Measurements from ENCODE around the gene KCNRG.
"Not testable (repeated sequence)": the region's sequence is repeated elsewhere in the genome, so short reads cannot be mapped to it uniquely, and the experiment has no call there.

KCNRG gene, protein sequence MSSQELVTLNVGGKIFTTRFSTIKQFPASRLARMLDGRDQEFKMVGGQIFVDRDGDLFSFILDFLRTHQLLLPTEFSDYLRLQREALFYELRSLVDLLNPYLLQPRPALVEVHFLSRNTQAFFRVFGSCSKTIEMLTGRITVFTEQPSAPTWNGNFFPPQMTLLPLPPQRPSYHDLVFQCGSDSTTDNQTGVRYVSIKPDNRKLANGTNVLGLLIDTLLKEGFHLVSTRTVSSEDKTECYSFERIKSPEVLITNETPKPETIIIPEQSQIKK

DNA sequence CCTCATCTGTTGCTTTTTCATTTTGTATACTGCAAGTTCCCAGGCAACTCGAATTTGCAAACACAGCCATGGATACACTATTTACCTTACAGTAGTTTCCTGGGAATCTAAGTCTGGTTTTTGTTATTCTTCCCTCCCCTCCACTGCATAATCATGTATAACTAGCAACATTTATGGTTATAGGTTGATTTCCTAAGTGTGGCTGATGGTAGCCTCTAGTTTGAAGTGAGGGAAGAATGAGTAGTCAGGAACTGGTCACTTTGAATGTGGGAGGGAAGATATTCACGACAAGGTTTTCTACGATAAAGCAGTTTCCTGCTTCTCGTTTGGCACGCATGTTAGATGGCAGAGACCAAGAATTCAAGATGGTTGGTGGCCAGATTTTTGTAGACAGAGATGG, at the start of gene KCNRG:
KCNRG (plus strand) TSS at position 187 of the 400 bp plus-strand sequence; CDS start at position 237, 50 bp downstream.
- DNase-seq (ENCODE audit: low read depth in 2 of 3, low spot score in 2 of 3), result no peak

DNA sequence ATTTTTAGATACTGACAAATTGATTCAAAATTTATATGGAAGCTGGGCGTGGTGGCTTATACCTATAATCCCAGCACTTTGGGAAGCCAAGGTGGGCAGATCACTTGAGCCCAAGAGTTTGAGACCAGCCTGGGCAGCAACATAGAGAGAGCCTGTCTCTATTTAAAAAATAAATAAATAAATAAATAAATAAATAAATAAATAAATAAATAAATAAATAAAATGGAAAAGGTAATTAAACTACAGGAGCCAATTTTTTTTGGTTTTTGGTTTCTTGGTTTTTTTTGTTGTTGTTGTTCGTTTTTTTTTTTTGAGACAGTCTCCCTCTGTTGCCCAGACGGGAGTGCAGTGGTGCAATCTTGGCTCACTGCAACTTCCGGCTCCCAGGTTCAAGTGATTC, 47.8 kb upstream of the KCNRG start:
- no peak for DNase-seq (ENCODE audit: low read depth in 2 of 3, low spot score in 2 of 3)

DNA sequence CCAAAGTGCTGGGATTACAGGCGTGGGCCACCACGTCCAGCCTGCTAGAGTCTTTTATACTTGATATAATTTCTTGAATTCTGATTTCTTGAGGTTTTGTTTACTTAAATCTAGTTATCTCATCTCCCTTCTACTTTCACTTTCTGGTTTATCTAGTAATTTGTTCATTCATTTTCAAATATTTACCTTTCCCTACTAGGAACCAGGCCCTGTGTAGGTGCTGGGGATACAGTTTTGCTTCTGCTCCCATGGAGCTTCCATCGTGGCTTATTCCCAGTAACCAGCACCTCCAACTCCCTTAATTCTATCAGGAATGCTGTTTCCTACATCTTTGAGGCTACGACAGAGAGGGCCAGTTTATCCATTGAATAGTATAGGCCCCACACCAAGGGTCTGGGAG, 42.5 kb upstream of the KCNRG start:
- DNase-seq (ENCODE audit: low read depth in 2 of 3, low spot score in 2 of 3), result no peak

DNA sequence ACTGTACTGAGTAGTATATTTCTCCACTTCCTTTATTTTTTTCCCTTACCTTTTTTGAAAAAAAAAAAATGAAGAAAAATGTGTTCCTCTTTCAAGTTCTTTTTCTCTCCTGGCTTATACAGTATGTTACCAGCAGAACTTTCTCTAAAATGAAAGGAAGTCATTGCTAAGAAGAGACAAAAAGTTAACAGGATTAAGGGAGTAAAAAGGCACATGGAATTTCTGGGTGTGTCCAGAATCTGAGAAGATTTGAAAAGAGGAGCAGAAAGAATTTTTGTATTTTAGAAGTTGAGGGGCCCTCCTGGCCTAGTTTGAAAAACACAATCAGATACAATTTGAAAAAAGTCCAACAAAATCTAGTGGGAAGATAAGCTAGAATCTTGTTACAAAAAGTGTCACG, 39.4 kb upstream of the KCNRG start:
- DNase-seq (ENCODE audit: low read depth in 2 of 3, low spot score in 2 of 3), result no peak

DNA sequence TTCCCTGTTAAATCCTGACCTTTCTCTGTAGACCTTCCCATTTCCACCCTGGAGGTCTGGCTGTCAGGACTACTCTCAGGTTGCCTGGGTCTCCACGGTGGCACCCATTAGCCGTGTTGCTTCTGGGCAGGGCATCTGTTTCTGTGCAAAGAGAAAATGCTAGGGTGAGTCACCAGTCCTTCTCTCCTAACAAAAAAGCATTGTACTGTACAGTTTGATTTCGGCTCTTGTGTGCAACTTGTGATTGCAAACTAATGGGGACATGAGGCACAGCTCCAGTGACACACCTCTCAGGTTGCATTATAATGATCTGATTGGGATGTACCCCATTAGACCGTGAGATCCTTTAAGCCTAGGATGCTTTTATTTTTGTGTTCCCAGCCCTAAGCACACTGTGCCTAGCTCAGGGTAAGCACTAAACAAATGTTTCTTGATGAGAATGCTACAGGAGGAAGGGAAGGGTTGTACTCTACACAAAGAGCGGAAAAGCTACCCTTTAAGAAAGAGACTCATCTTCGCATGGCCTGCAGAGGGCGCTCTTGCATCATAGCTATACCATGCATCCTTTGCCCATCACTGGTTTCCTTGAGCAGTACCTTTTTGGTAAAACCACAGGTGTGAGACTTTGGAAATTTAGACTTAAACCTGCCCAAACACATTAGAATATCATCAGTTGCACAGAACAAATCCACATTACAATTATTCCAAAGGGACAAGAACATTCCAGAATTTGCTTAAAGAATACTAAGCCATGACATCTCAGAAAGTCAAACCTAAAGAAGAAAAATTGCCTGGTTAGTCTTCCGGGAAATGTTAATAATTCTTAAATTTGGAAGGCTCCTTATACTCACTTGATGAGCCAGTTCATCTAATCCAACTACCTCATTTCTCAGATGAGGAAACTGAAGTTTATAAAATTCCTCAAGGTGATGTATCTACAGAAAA, 38.7 kb upstream of the KCNRG start:
- peak; percentile 23 to 55 (median 47) for DNase-seq (ENCODE audit: low read depth in 2 of 3, low spot score in 2 of 3)

DNA sequence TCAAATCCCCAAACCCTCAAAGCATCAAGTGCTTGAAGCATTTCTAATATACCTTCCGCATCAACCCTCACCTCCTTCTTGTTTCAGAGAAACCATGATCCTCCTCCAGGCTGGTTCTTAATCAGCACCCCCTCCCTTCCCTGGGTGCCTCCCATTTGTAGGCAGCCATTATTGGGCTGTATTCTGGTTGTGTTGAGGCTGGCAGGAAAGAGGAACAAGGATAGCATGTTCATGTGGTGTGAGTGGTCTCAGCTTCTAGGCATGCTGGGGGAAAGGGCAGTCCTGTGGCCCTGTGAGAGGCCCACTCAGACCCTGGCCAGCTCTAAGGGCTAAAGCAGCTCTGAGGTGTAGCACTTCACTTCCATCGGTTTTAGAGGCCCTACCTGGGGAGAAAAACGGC, 37.3 kb upstream of the KCNRG start:
- no peak for DNase-seq (ENCODE audit: low read depth in 2 of 3, low spot score in 2 of 3)

DNA sequence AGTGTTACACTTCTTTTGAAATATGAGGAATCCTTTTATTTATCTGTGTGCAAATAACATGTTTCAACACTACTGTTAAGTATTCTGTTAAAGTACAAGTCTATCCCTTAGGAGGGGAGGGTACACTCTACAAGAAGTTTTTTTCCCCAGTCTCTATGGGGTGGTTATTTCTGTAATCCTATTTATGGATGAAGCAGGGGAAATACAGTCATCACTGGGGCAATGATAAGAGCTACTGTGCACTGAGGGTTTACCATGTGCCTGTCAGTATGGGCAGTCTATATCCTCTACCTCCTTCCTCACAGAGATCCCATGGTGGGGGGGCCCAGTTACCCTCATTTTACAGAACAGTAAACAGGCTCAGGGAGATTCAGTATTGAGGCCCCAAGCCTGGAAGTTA, 35.0 kb upstream of the KCNRG start:
- no peak for DNase-seq (ENCODE audit: low read depth in 2 of 3, low spot score in 2 of 3)

DNA sequence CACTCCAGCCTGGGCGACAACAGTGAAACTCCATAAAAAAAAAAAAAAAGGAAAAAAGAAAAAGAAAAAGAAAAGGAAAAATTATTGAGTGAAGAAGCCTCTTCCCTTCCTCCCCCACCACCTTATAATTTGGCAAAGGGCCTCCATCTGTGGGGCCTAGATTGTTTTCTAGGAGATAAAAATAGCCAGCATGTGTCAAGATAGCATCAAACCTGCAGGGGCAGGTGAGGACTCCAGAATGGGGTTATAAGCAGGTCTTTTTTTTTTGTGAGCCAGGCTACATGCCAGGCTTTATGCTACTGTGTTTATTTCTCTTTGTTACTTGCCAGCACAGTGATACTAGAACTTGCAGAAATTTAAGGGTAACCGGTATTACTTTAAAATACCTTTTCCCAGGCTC, 30.1 kb upstream of the KCNRG start:
- DNase-seq (ENCODE audit: low read depth in 2 of 3, low spot score in 2 of 3), result no peak

DNA sequence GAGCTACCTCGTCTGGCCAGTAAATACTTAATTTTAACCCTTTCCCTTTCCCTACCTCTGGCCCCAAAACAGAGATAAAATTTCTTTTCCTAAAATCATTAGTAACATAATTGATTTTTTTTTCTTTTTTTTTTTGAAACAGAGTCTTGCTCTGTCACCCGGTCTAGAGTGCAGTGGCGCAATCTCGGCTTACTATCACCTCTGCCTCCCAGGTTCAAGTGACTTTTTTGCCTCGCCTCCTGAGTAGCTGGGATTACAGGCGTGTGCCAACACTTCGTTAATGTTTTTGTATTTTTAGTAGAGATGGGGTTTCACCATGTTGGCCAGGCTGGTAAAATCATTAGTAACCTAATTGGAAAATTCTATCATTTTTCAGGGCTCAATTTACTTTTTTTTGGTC, 28.8 kb upstream of the KCNRG start:
- DNase-seq (ENCODE audit: low read depth in 2 of 3, low spot score in 2 of 3), result no peak

DNA sequence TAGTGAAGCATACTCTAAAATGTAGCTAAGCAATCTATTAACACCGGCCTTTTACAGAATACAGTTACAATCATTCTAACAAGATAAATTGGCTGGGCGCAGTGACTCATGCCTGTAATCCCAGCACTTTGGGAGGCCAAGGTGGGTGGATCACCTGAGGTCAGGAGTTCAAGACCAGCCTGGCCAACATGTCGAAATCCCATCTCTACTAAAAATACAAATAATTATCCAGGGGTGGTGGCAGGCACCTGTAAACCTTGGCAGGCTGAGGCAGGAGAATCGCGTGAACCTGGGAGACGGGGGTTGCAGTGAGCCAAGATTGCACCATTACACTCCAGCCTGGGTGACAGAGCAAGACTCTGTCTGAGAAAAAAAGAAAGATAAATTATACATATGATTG, 24.6 kb upstream of the KCNRG start:
- DNase-seq (ENCODE audit: low read depth in 2 of 3, low spot score in 2 of 3), result not testable (repeated sequence)

DNA sequence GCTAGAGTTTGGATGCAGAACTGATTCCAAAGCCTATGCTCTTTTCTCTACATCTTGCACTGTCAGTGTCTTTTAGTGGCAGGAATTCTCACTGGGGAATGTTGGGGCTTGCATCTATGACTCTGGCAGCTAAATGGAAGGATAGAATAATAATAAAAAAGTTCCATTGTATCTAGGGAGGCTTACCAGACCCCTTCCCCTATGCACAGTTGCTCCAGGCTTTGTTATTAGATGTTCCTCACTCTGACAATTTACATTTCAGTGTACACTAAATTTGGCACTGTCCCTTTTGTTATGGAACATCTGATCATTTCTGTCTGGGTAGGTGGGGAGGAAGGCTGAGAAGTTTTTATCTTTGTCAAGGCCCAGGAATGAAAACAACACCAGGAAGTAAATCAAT, 22.1 kb upstream of the KCNRG start:
- DNase-seq (ENCODE audit: low read depth in 2 of 3, low spot score in 2 of 3), result no peak

DNA sequence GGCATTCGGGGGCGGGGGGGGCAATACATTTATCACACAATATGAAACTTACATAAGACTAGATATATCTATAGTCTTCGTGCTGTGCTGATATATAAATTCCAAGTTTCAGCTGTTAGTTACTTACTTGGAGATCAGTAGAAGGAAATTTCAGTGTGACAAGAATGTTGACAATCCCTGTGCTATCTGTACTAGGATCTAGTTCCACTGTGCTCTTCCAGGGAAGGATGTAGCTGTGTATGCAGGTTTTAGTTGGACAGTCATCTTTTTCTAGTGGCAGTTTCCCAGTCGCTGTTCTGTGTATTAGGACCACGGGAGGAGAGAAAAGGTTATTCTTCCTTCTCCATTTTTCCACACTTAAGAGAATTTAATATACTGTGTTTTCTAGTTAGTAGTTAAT, 21.6 kb upstream of the KCNRG start:
- no peak for DNase-seq (ENCODE audit: low read depth in 2 of 3, low spot score in 2 of 3)

DNA sequence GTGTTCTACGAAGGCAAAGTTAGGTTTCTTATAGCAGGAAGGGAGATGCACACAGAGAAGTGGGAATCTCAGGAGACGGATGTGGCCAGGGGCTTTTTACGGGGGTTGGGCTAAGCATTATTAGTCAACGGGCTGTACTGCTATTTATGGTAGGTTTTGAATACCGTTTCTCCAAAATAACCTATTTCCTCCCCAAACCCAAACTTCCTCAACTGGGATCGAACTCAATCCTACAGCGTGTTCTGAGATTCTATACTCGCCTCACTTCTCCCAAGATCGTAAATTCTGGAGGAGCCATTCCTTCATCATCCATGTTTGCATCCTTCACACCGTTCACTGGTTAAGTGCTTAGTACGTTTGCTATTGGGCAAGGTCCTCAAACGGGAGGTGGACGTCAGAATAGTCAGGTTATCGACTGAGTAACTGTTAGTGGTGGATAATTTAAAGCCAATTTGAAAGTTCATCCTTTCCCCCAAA, 19.6 kb upstream of the KCNRG start:
- DNase-seq (ENCODE audit: low read depth in 2 of 3, low spot score in 2 of 3), result no peak

DNA sequence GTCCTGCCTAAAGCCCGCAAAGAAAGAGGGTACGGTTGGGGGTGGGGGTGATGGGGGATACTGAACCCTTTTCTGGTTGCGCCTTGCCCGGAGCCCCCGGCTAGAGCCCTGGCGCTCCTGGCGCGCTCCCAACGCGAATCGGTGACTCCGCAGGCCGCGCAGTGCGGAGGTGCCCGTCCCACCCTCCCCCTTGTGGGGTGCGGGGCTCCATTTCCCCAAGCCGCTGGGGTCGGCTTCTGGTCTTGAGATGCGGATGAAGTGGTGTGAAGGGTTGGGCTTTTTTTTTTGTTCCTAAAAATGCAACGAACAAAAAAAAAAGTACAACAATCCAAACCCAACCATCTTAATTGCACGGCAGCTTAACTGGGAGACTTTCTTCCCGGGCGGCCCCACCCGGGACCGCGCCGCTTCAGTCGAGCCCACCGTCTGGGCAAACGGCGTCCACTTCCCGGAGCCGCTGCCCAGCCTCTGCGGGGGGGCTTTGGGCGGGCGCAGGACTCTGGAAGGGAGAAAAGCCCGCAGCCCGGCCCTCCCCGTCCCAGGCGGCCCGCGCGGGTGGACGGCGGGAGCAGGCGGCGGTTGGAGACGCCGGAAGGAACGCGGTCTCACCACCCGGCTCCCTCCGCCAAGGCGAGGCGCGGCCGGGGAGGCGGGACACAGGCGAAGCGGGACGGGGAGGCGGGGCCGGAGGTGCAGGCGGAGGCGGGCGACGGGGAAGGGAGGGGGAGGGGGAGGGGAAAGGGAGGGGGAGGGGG, 18.9 kb upstream of the KCNRG start:
- DNase-seq (ENCODE audit: low read depth in 2 of 3, low spot score in 2 of 3), result peak; percentile 58 to 66 (median 63)

DNA sequence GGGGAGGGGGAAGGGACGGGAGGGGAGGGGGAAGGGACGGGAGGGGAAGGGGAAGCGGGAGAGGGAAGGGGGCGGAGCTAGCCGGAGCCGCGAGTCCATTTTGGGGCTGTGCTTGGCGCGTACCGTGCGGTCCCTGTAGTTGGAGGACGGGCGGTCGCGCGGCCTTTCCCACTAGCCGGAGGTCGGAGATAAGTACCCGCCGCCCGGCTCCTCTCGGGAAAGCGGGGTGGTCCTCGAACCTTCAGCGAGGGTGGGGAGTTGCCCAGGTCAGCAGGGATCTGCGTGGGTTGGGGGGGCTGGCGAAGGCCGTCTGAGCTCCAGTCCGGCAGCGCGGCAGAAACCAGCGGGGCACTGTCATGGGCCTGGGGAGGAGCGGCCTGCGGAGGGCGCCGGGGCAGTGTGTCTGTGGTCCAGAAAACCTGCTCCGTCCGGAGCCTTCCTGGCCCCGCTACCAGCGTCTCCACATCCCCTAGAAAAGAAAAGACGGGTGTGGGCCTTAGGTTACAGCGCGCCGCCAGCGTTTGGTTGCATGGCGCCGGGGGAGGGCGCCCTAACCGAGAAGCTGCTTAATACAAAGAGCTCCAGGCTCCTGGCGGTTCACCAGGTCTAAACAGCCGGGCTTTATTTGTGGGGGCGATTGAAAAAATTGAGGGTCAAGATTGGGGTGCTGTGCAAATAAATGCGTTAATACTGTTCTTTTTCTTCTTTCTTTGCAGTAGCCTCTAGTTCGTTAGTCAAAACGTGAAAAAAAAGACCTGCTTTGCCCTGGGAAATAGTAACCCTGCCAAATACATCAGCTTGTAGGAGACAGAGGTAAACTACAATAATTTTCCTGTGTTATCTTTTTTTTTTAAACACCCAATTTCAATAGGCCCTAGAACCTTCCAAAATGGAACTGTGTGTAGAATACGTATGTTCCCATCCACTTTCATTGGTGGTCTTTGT, 18.0 kb upstream of the KCNRG start, which contains the start of gene TRIM13:
TRIM13 (plus strand) TSS at position 92 of the 945 bp plus-strand sequence. CDS start 14,899 bp downstream, outside the sequence.
- peak; percentile 55 to 71 (median 62) for DNase-seq (ENCODE audit: low read depth in 2 of 3, low spot score in 2 of 3)

DNA sequence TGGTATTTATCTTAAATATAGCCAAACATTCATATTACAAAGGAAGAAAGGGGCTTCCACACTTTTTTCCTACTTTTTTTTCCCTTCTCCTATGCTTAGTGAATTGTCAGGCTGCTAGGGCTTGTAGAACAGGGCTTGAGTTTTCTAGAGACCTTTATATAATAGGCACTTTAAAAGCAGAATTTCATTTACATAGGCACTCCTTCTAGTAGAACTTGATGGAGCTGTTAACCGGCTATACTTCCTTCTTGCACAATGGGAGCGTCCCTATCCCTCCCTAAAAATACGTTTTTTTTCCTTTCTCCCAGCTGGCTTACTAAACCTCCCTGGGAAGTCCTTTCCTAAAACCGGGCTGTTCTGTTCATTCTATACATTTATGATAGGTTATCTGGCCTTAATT, 17.3 kb upstream of the KCNRG start:
- no peak for DNase-seq (ENCODE audit: low read depth in 2 of 3, low spot score in 2 of 3)

DNA sequence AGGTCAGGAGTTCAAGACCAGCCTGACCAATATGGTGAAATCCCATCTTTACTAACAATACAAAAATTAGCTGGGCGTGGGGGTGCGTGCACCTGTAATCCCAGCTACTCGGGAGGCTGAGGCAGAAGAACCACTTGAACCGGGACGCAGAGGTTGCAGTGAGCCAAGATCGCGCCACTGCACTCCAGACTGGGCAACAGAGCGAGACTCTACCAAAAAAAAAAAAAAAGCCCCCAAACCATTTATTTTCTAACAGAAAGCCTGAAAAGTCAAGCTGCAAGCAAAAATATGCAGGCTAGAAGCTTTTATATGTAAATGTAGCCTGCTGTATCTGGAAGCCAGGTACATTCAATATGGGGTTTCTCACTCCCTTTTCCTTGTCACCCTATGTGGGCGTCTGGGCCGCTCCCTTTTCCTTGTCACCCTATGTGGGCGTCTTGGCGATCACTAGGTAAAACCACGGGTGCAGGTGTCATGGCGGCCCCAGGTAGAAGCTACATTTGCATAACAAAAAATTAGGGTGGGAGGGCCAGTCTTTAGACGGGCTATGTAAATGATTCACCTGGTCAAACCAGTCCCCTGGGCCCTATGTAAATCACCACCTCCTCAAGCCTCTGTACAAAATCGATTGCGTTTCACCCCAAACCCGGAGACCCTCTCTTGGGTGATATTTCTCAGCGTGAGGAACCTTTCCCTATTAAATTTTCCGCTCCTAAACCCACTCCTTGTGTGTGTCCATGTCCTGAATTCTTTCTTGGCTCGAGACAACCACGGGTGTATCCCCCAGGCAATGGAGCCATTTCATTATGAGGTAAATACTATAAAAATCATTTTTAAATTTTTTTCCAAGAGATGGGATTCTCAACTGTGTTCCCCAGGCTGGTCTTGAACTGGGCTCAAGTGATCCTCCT, 16.3 kb upstream of the KCNRG start:
- no peak for DNase-seq (ENCODE audit: low read depth in 2 of 3, low spot score in 2 of 3)

DNA sequence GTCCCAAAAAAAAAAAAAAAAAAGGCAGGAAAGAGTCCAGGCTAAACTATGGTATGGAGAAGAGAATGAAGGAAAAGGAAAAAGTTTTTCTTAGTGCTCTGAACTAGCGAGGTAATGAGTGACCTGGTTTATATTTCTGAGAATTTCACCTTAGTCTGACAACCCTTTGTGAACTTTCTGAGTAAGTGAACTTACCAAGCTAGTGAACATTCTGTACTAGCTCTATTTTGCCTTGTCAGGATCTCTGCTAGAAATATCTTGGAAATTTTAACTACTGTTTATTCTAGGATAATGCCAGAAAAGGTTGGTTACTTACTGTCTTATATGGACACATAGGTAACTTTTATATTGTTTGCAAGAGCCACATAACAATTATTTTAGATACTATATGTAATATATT, 14.0 kb upstream of the KCNRG start:
- no peak for DNase-seq (ENCODE audit: low read depth in 2 of 3, low spot score in 2 of 3)

DNA sequence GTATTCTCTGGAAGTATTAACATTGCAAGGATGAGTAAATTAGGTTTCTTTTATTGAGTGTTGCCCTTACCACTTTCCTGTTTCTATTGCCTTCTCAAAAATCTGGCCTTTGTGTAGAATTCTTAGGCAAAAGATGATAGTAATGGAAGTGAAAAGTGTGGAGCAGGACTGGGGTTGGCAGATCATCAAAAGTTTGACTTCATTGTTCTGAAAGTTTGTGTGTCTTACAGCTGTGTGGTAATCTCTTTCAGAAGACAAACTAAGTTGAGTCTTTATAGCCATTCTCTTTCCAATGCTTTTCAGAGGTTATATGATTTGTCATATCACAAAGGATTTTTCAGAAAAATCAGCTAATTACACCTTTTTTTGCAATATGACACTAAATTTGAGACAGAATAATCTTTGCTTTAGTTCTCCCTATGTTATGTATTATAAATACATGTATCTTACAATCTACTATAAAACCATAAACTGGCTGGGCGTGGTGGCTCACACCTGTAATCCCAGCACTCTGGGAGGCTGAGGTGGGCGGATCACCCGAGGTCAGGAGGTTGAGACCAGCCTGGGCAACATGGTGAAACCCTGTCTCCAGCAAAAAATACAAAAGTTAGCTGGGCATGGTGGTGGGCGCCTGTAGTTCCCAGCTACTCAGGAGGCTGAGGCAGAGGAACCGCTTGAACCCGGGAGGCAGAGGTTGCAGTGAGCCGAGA, 8.7 kb upstream of the KCNRG start:
- DNase-seq (ENCODE audit: low read depth in 2 of 3, low spot score in 2 of 3), result no peak

Data from activated CD8-positive, alpha-beta memory T cell treated with anti-CD3 and anti-CD28 coated beads for 48 hours (primary cell).